Stimulated activated CD4-positive, alpha-beta T cell treated with anti-CD3 and anti-CD28 coated beads, Interleukin-1b, Interleukin-23, amount 100 ng/mL, for 1 hour (primary cell): ENCODE measurements around the gene MAP4K4.
"Not testable (repeated sequence)": the region's sequence is repeated elsewhere in the genome, so short reads cannot be mapped to it uniquely, and the experiment has no call there.

Experiments used
- DNase-seq, 2 donors: peaks; one replicate each; pipeline ENCODE4 v3.0.0-alpha.2; 2020; ENCODE audit warnings: low read depth in 2 of 2

MAP4K4 gene

GRCh38 chr2:101766871-101767739 lies 69.6 kb downstream of the MAP4K4 start:
- no peak for DNase-seq

GRCh38 chr2:101768556-101769220 lies 71.2 kb downstream of the MAP4K4 start:
- no peak for DNase-seq

GRCh38 chr2:101769726-101770125 lies 72.2 kb downstream of the MAP4K4 start:
- not testable (repeated sequence) for DNase-seq

- DNase-seq: no peak
Measured at GRCh38 chr2:101770726-101771125, 73.2 kb downstream of the MAP4K4 start.

GRCh38 chr2:101771227-101771902 lies 73.9 kb downstream of the MAP4K4 start:
- DNase-seq: no peak

GRCh38 chr2:101771910-101772321 lies 74.4 kb downstream of the MAP4K4 start:
- DNase-seq: no peak

- DNase-seq: no peak
Measured at GRCh38 chr2:101773137-101773536, 75.6 kb downstream of the MAP4K4 start.

GRCh38 chr2:101773961-101774360 lies 76.5 kb downstream of the MAP4K4 start:
- DNase-seq: not testable (repeated sequence)

- DNase-seq: no peak
Measured at GRCh38 chr2:101775092-101775491, 77.6 kb downstream of the MAP4K4 start.

GRCh38 chr2:101775636-101776035 lies 78.1 kb downstream of the MAP4K4 start:
- DNase-seq: no peak

- DNase-seq: no peak
Measured at GRCh38 chr2:101776172-101777043, 78.9 kb downstream of the MAP4K4 start.

- DNase-seq: no peak
Measured at GRCh38 chr2:101777337-101777736, 79.8 kb downstream of the MAP4K4 start.

- no peak for DNase-seq
Measured at GRCh38 chr2:101778102-101778501, 80.6 kb downstream of the MAP4K4 start.

GRCh38 chr2:101779190-101779589 lies 81.7 kb downstream of the MAP4K4 start:
- no peak for DNase-seq

GRCh38 chr2:101779656-101780055 lies 82.1 kb downstream of the MAP4K4 start:
- DNase-seq: no peak

GRCh38 chr2:101781326-101781725 lies 83.8 kb downstream of the MAP4K4 start:
- DNase-seq: no peak

- DNase-seq: no peak
Measured at GRCh38 chr2:101781791-101782426, 84.4 kb downstream of the MAP4K4 start.

GRCh38 chr2:101782427-101782792 lies 84.9 kb downstream of the MAP4K4 start:
- DNase-seq: no peak

- DNase-seq: no peak
Measured at GRCh38 chr2:101787097-101787496, 89.6 kb downstream of the MAP4K4 start.

GRCh38 chr2:101788565-101788964 lies 91.1 kb downstream of the MAP4K4 start:
- no peak for DNase-seq
